Thyroid gland (tissue), 4 donors: Measurements from ENCODE around the gene FOXRED1. TPM values are rescaled to one million over a fixed set of nuclear protein-coding genes. Genes with fewer than 3 reads are reported as not detected.

Experiments used
- DNase-seq, 2 donors: peaks; one replicate each; pipeline ENCODE4 v3.0.0-alpha.2; 2019
- H3K27ac ChIP-seq, 3 donors: fragments of 200-600 bp; sonication (generic); 1 replicate in 2 of 3; 2 replicates in 1 of 3; pipeline ENCODE4 v1.5.1; 2016 to 2019; ENCODE audit warnings: mild to moderate bottlenecking in 1 of 3, moderate library complexity in 1 of 3
- H3K27me3 ChIP-seq: fragments of 200-600 bp; sonication (generic); one replicate; pipeline ENCODE4 v1.5.1; 2019
- H3K36me3 ChIP-seq, 2 donors: fragments of 200-600 bp; sonication (generic); one replicate each; pipeline ENCODE4 v1.5.1; 2016 to 2019
- H3K4me1 ChIP-seq, 2 donors: fragments of 200-600 bp; sonication (generic); one replicate each; pipeline ENCODE4 v1.5.1; 2017 to 2019
- H3K4me3 ChIP-seq, 3 donors: fragments of 200-600 bp; sonication (generic); replicated peaks in 1 of 3; 1 replicate in 2 of 3; 2 replicates in 1 of 3; pipeline ENCODE4 v1.5.1; 2016; ENCODE audit warnings: mild to moderate bottlenecking in 1 of 3
- H3K9me3 ChIP-seq: fragments of 200-600 bp; sonication (generic); one replicate; pipeline ENCODE4 v1.5.1; 2017
- POLR2A ChIP-seq, 2 donors: fragments of 450-650 bp; IDR thresholded peaks; one replicate each; pipeline ENCODE4 v1.6.1; 2017; ENCODE audit warnings: antibody characterized with exemption in 2 of 2, mild to moderate bottlenecking in 2 of 2, moderate library complexity in 1 of 2
- WGBS, 2 donors: methylation state at CpG; one replicate each; pipeline ENCODE4 v1.1.5; 2017; 5-methylcytosine and 5-hydroxymethylcytosine counted together
- intact Hi-C: fragments of 100-400 bp; cut with DNase I; formaldehyde crosslinking; loops from one replicate; pipeline ENCODE4 v1.15.1; 2023
- total RNA-seq, 4 donors: library from RNA; depleted of rRNA; stranded (reverse); fragments of >200 nt; gene quantifications; one replicate each; pipeline ENCODE4 v1.2.3, GENCODE V29; 2016
- TF ChIP-seq, protein P1 (sequence below), 6 experiments: fragments of 200-600 bp in 3 of 6; fragments of 450-650 bp in 3 of 6; sonication (generic) in 3 of 6; IDR thresholded peaks; one replicate each; pipeline ENCODE4 v1.5.1; 2016 to 2019; ENCODE audit warnings: antibody characterized with exemption in 6 of 6, mild to moderate bottlenecking in 2 of 6, inconsistent platforms in 1 of 6, moderate library complexity in 1 of 6

FOXRED1 gene
- total RNA-seq, 4 donors from 2014 or later: 13.3 to 25.8 (median 20.2) TPM

DNA sequence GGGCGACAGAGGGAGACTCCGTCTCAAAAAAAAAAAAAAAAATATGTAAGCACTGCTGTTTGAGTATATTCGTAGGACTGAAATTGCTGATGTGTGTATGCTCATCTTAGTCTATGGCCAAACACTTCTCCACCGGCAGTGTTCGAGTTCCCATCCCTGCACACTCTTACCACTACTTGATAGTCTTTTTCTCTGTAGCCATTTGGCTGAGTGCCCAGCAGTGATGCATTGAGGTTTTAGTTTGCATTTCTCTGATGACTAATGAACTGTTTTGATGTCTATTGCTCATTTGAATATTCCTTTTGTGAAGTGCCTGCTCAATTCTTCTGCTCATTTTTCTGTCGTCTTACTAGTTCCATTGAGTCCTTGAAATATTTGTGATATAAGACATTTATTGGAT lies 15.9 kb downstream of the FOXRED1 start:
- 67 to 71% methylated on average over 6 of the region's 6 CpGs for WGBS, 2 donors
- peak; percentile 43 to 47 for DNase-seq
- intact Hi-C loops: no loop called here

DNA sequence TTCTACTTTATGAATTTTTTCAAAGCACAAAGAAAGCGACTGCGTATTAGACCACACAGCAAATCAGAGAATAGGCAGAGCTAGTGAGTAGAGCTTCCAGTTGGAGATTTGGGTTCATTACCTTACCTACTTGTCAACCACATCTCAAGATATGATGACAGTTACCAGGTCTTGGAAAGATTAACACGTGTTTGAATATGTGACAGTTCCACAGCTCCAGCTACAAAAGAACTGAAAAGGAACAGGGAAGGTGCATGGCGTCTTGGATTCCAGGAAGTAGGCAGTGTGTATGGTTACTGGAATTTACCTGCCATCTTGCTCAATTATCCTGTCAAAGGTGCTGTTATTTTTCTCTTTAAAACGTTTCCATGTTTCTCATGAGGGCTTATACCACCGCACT lies 19.3 kb downstream of the FOXRED1 start:
- WGBS, 2 donors: 87 to 89% methylated on average over 6 of the region's 6 CpGs
- no peak overlapping the region for H3K27ac ChIP-seq
- H3K4me3 ChIP-seq: no peak overlapping the region
- intact Hi-C loops: no loop called here
- H3K4me1 ChIP-seq: no peaks in the 10 kb centered on the region
- no peak for DNase-seq
- H3K36me3 ChIP-seq: peaks cover 11% of the 10 kb centered on the region in 2 donors
- no peak for TF ChIP-seq POLR2A (IDR thresholded peaks at IDR 0.05)
- TF ChIP-seq, protein P1, sequence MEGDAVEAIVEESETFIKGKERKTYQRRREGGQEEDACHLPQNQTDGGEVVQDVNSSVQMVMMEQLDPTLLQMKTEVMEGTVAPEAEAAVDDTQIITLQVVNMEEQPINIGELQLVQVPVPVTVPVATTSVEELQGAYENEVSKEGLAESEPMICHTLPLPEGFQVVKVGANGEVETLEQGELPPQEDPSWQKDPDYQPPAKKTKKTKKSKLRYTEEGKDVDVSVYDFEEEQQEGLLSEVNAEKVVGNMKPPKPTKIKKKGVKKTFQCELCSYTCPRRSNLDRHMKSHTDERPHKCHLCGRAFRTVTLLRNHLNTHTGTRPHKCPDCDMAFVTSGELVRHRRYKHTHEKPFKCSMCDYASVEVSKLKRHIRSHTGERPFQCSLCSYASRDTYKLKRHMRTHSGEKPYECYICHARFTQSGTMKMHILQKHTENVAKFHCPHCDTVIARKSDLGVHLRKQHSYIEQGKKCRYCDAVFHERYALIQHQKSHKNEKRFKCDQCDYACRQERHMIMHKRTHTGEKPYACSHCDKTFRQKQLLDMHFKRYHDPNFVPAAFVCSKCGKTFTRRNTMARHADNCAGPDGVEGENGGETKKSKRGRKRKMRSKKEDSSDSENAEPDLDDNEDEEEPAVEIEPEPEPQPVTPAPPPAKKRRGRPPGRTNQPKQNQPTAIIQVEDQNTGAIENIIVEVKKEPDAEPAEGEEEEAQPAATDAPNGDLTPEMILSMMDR (IDR thresholded peaks at IDR 0.05): no peak
- H3K27me3 ChIP-seq: no peaks in the 10 kb centered on the region
- H3K9me3 ChIP-seq: no peaks in the 10 kb centered on the region

More for the DNA sequence above, 15.9 kb downstream of the FOXRED1 start:
- Histone ChIP-seq H3K27me3 (no peaks in the 10 kb centered on the region), H3K27ac (no peak overlapping the region), H3K4me3 (no peak overlapping the region), H3K4me1 (peaks cover 5 to 10% of the 10 kb centered on the region in 2 donors), H3K9me3 (no peaks in the 10 kb centered on the region), H3K36me3 (no peaks in the 10 kb centered on the region)
- TF ChIP-seq, protein P1 (IDR thresholded peaks at IDR 0.05): no peak
- TF ChIP-seq POLR2A (IDR thresholded peaks at IDR 0.05): no peak

DNA sequence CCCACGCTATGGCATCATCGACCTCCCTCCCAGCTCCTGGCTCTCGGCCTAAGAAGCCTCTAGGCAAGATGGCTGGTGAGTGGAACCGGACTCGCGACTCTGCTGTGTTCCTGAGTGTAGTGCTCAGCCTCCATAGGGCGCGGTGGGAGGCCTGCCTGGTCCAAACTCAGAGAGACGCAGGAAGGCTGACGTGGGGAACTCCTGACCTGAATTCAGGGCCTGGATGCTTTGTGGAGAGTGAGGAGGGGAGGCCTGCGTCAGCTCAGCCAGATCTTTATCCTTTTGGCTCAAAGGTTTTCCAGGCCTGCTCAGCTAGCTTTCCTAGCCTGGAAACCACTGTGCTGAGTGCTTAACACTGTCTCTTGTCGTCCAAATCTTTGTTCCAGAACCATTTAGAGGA lies 21.9 kb downstream of the FOXRED1 start:
- no peak overlapping the region for H3K27ac ChIP-seq
- WGBS, 2 donors: 85 to 86% methylated on average over 10 to 12 of the region's 12 CpGs
- H3K4me1 ChIP-seq: no peaks in the 10 kb centered on the region
- no peaks in the 10 kb centered on the region for H3K27me3 ChIP-seq
- no peaks in the 10 kb centered on the region for H3K9me3 ChIP-seq
- intact Hi-C loops: no loop called here
- DNase-seq: no peak
- no peak for TF ChIP-seq POLR2A (IDR thresholded peaks at IDR 0.05)
- TF ChIP-seq, protein P1 (IDR thresholded peaks at IDR 0.05): no peak
- H3K4me3 ChIP-seq: no peak overlapping the region
- peaks cover 11 to 16% of the 10 kb centered on the region in 2 donors for H3K36me3 ChIP-seq

DNA sequence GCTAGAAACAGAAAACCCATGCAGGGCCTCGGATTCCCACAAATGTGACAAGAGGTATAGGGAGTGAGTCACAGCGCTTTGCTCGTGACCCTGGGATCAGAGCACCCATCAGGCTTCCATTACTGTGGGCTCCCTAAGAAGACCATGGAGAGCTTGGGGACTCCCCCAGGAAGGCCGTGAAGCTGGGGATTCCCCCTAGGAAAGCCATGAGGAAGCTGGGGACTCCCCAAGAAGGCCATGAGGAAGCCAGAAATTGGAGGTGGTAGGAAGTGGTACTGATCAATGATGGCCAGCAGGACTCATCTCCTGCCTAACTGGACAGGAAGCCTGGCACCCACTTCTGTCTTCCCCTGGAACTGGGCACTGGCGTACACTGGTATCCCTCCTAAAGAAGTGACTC lies 24.8 kb downstream of the FOXRED1 start:
- Histone ChIP-seq H3K9me3 (no peaks in the 10 kb centered on the region), H3K36me3 (peaks cover 11 to 16% of the 10 kb centered on the region in 2 donors), H3K4me1 (no peaks in the 10 kb centered on the region), H3K27ac (no peak overlapping the region), H3K27me3 (no peaks in the 10 kb centered on the region), H3K4me3 (no peak overlapping the region)
- DNase-seq: no peak
- TF ChIP-seq POLR2A (IDR thresholded peaks at IDR 0.05): no peak
- TF ChIP-seq, protein P1 (IDR thresholded peaks at IDR 0.05): no peak
- 91 to 92% methylated on average over 5 of the region's 5 CpGs for WGBS, 2 donors
- intact Hi-C loops: no loop called here

DNA sequence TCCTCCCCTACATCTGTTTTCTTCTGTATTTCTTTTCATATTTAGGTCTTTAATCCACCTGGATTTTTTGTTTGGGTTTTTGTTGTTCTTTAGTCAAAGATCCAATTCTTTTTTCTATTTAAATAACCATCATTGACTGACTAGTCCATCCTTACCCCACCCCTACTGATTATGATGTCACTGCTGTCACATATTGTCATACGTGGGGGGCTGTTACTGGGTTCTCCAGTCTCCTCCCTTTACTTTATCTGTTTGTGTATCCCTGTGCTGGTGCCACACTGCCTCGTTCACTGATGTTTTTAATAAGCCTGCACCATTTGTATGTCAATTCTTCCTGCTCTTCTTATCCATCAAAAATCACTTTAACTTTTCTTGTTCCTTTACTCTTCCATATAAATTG lies 28.1 kb downstream of the FOXRED1 start:
- WGBS, 2 donors: 86 to 89% methylated on average over 2 of the region's 2 CpGs
- intact Hi-C loops: no loop called here
- Histone ChIP-seq H3K36me3 (peaks cover 5 to 9% of the 10 kb centered on the region in 2 donors), H3K4me1 (no peaks in the 10 kb centered on the region), H3K4me3 (no peak overlapping the region), H3K27me3 (no peaks in the 10 kb centered on the region), H3K9me3 (no peaks in the 10 kb centered on the region), H3K27ac (no peak overlapping the region)
- TF ChIP-seq POLR2A (IDR thresholded peaks at IDR 0.05): no peak
- TF ChIP-seq, protein P1 (IDR thresholded peaks at IDR 0.05): no peak
- no peak for DNase-seq
